HTERT RPE-1 (cell line): ENCODE data around the gene SGPP2.
"Not testable (repeated sequence)": the region's sequence is repeated elsewhere in the genome, so short reads cannot be mapped to it uniquely, and the experiment has no call there.

Experiments
- in situ Hi-C: fragments of 300-500 bp; cut with MboI; formaldehyde crosslinking; loops from 4 replicates; pipeline ENCODE4 v1.14.3; 2020; ENCODE audit warnings: low sequenced_read_pairs

SGPP2 gene

GRCh38 chr2:222424729-222425671, 657 bp downstream of the SGPP2 start:
- in situ Hi-C loops, result no loop called here

- in situ Hi-C loops, result no loop called here
Observed at GRCh38 chr2:222427646-222428301, 3.4 kb downstream of the SGPP2 start.

- in situ Hi-C loops, result no loop called here
Observed at GRCh38 chr2:222430071-222430470, 5.7 kb downstream of the SGPP2 start.

GRCh38 chr2:222430681-222431080, 6.3 kb downstream of the SGPP2 start:
- in situ Hi-C loops, result no loop called here

GRCh38 chr2:222431869-222432268, 7.5 kb downstream of the SGPP2 start:
- in situ Hi-C loops, result no loop called here

GRCh38 chr2:222433332-222434173, 9.2 kb downstream of the SGPP2 start:
- in situ Hi-C loops, result no loop called here

GRCh38 chr2:222434204-222434603, 9.9 kb downstream of the SGPP2 start:
- in situ Hi-C loops, result no loop called here

- in situ Hi-C loops, result not testable (repeated sequence)
Observed at GRCh38 chr2:222435400-222436039, 11.2 kb downstream of the SGPP2 start.

GRCh38 chr2:222436040-222436413, 11.7 kb downstream of the SGPP2 start:
- in situ Hi-C loops, result no loop called here

- in situ Hi-C loops, result no loop called here
Observed at GRCh38 chr2:222439692-222440091, 15.3 kb downstream of the SGPP2 start.

- in situ Hi-C loops, result no loop called here
Observed at GRCh38 chr2:222440673-222441422, 16.5 kb downstream of the SGPP2 start.

GRCh38 chr2:222442665-222443064, 18.3 kb downstream of the SGPP2 start:
- in situ Hi-C loops, result no loop called here

GRCh38 chr2:222445227-222445626, 20.9 kb downstream of the SGPP2 start:
- in situ Hi-C loops, result no loop called here

GRCh38 chr2:222447131-222447530, 22.8 kb downstream of the SGPP2 start:
- in situ Hi-C loops, result no loop called here

GRCh38 chr2:222448748-222449181, 24.4 kb downstream of the SGPP2 start:
- in situ Hi-C loops, result no loop called here

- in situ Hi-C loops, result no loop called here
Observed at GRCh38 chr2:222450021-222450420, 25.7 kb downstream of the SGPP2 start.

- in situ Hi-C loops, result no loop called here
Observed at GRCh38 chr2:222451224-222451674, 26.9 kb downstream of the SGPP2 start.

- in situ Hi-C loops, result no loop called here
Observed at GRCh38 chr2:222452422-222452950, 28.1 kb downstream of the SGPP2 start.

- in situ Hi-C loops, result no loop called here
Observed at GRCh38 chr2:222456479-222457077, 32.2 kb downstream of the SGPP2 start.
